ENCODE results near the gene ITGA3. TPM values are rescaled to one million over a fixed set of nuclear protein-coding genes. Genes with fewer than 3 reads are reported as not detected.
A peak's percentile ranks its signal among the peaks of the same experiment; 100 is the strongest.

The ITGA3 gene
- total RNA-seq, 2 donors from 2014 or later = 7.4 to 40.7 TPM

- H3K27ac Mint-ChIP-seq = no peak overlapping the region
- no peak for ATAC-seq
- H3K36me3 Mint-ChIP-seq = peaks cover 7 to 12% of the 10 kb centered on the region in 2 donors
- no peak for DNase-seq (ENCODE audit: low spot score in 2 of 2)
- H3K9me3 Mint-ChIP-seq = peaks cover 0 to 4% of the 10 kb centered on the region in 2 donors
Observed at GRCh38 chr17:50072925-50073324, 17.0 kb downstream of the ITGA3 start.

GRCh38 chr17:50074227-50074626, 18.3 kb downstream of the ITGA3 start:
- no peak for DNase-seq (ENCODE audit: low spot score in 2 of 2)
- Mint-ChIP-seq H3K36me3 (peaks cover 7 to 12% of the 10 kb centered on the region in 2 donors), H3K9me3 (peaks cover 0 to 4% of the 10 kb centered on the region in 2 donors), H3K27ac (peak overlapping the region in 1 of 2 donors; percentile 6)
- no peak for ATAC-seq

DNA sequence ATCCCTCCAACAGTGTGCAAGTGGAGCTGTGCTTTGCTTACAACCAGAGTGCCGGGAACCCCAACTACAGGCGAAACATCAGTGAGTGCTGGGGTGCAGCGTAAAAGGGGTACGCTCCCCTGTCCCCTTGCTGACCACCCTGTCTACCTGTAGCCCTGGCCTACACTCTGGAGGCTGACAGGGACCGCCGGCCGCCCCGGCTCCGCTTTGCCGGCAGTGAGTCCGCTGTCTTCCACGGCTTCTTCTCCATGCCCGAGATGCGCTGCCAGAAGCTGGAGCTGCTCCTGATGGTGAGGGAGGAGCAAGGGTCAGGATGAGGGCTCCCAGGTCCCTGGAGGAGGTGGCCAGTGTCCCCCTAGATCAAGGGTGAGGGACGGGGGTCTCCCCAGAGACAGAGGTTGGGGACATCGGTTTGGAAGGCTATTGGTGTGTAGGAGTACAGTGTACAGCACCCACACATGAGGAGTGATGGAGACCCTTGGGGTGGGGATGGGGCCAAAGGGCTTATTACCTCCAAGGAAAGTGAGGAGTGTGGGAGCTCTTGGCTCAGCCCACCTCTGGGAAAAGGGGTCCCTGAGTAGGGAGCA, 19.6 kb downstream of the ITGA3 start:
- Mint-ChIP-seq H3K27ac (peak overlapping the region in 1 of 2 donors; percentile 17), H3K36me3 (peaks cover 7 to 12% of the 10 kb centered on the region in 2 donors), H3K9me3 (peaks cover 0 to 4% of the 10 kb centered on the region in 2 donors)
- no peak for ATAC-seq
- no peak for DNase-seq (ENCODE audit: low spot score in 2 of 2)

GRCh38 chr17:50076221-50076590, 20.3 kb downstream of the ITGA3 start:
- ATAC-seq = no peak
- peaks cover 0 to 1% of the 10 kb centered on the region in 2 donors for H3K9me3 Mint-ChIP-seq
- peaks cover 3 to 7% of the 10 kb centered on the region in 2 donors for H3K36me3 Mint-ChIP-seq

DNA sequence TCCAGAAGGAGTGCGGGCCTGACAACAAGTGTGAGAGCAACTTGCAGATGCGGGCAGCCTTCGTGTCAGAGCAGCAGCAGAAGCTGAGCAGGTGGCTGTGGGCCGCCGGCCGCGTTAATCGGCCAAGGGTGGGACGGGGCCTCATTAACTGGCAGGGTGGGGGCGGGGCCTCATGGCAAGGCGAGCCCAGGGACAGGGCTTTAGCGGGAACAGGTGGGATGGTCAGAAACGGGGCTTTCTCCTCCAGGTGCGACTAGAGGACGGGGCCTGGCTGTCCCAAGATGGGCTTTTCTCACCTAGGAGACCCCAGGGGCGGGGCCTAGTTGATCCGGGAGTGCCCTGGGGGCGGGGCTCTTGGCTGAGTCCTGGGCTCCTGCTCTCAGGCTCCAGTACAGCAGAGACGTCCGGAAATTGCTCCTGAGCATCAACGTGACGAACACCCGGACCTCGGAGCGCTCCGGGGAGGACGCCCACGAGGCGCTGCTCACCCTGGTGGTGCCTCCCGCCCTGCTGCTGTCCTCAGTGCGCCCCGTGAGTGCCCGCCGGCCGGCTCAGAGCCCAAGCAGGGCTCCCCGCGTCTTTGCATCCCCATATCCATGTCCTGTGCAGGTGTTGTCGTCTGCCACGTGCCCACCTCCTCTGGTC, 20.8 kb downstream of the ITGA3 start:
- ATAC-seq (no peak), DNase-seq (ENCODE audit: low spot score in 2 of 2) (no peak)
- H3K27ac Mint-ChIP-seq = peak overlapping the region in 1 of 2 donors; percentile 81
- H3K9me3 Mint-ChIP-seq = no peaks in the 10 kb centered on the region
- peaks cover 0 to 2% of the 10 kb centered on the region in 2 donors for H3K36me3 Mint-ChIP-seq

More at GRCh38 chr17:50076221-50076590, 20.3 kb downstream of the ITGA3 start:
- DNase-seq (ENCODE audit: low spot score in 2 of 2) = no peak
- no peak overlapping the region for H3K27ac Mint-ChIP-seq

GRCh38 chr17:50078430-50078829, 22.5 kb downstream of the ITGA3 start:
- ATAC-seq (no peak), DNase-seq (ENCODE audit: low spot score in 2 of 2) (no peak)
- no peaks in the 10 kb centered on the region for H3K36me3 Mint-ChIP-seq
- H3K27ac Mint-ChIP-seq = peak overlapping the region in 1 of 2 donors; percentile 61
- no peaks in the 10 kb centered on the region for H3K9me3 Mint-ChIP-seq

GRCh38 chr17:50079334-50080095, 23.6 kb downstream of the ITGA3 start:
- H3K36me3 Mint-ChIP-seq = no peaks in the 10 kb centered on the region
- ATAC-seq (peak in 1 of 2 donors; percentile 31), DNase-seq (ENCODE audit: low spot score in 2 of 2) (no peak)
- no peaks in the 10 kb centered on the region for H3K9me3 Mint-ChIP-seq
- no peak overlapping the region for H3K27ac Mint-ChIP-seq

- DNase-seq (ENCODE audit: low spot score in 2 of 2) (no peak), ATAC-seq (no peak)
- H3K27ac Mint-ChIP-seq = no peak overlapping the region
- H3K36me3 Mint-ChIP-seq = no peaks in the 10 kb centered on the region
- H3K9me3 Mint-ChIP-seq = no peaks in the 10 kb centered on the region
Observed at GRCh38 chr17:50080096-50080480, 24.2 kb downstream of the ITGA3 start.

DNA sequence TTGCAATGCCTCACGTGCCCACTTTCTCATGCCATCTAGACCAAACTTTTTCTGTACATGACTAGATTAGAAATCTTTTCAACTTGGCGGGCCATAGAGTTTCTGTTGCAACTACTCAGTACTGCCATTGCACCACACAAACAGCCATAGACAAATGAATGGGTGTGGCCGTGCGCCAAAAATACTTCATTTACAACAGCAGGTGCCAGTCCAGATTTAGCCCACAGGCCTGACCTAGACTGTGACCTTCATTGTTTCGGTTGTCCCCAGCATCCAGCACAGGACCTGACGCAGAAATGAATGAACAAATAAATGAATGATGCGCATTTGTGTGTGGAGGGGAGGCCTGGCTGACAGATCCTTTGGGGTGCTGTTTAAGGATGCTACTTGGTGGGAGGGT, 24.9 kb downstream of the ITGA3 start:
- ATAC-seq (no peak), DNase-seq (ENCODE audit: low spot score in 2 of 2) (no peak)
- Mint-ChIP-seq H3K27ac (no peak overlapping the region), H3K36me3 (no peaks in the 10 kb centered on the region), H3K9me3 (no peaks in the 10 kb centered on the region)

DNA sequence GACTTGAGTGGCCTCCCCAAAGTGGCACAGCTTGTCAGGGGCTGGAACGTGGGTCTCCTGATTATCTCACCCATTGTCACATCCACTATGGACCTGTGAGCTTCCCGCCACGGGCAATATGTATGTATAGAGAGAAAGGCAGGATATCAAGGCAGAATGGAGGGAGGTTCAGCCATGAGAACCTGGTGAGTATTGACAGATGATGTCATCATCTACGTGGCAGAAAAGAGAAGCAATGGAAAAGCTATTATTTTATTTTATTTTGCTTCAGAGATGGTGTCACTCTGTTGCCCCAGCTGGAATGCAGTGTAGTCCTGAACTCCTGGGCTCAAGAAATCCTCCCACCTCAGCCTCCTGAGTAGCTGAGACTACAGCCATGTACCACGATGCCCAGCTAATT, 25.8 kb downstream of the ITGA3 start:
- H3K27ac Mint-ChIP-seq = no peak overlapping the region
- no peaks in the 10 kb centered on the region for H3K36me3 Mint-ChIP-seq

DNA sequence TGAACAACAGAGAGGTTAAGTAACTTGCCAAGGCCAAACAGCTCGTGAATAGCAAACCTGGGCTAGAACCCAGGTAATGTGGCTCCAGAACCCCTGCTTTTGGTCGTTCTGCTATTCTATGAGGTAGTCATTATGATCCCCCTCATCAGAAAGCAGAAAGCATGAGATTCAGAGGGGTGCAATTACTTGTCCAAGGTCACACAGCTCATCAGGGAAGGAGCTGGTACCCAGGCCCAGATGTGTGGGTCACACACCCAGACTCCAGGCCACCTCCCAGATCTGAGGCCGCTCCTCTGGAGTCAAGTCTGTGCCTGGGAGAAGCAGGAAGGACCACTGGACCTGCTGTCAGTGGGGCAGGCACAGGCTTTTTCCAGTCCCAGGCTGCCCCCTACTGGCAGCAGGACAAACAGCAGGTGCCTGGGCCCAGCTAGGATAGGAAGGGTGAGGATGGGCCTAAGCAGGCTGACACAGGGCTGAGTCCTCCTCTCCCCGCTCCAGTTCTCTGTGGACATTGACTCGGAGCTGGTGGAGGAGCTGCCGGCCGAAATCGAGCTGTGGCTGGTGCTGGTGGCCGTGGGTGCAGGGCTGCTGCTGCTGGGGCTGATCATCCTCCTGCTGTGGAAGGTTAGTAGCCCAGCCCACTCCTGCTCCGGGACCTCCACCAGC, 31.5 kb downstream of the ITGA3 start:
- H3K9me3 Mint-ChIP-seq = no peaks in the 10 kb centered on the region
- no peak overlapping the region for H3K27ac Mint-ChIP-seq
- ATAC-seq (peak; percentile 77 to 85), DNase-seq (ENCODE audit: low spot score in 2 of 2) (peak; percentile 77 to 85)
- no peaks in the 10 kb centered on the region for H3K36me3 Mint-ChIP-seq

More for the DNA sequence above, 25.8 kb downstream of the ITGA3 start:
- H3K9me3 Mint-ChIP-seq = no peaks in the 10 kb centered on the region
- DNase-seq (ENCODE audit: low spot score in 2 of 2) = no peak
- ATAC-seq = no peak

GRCh38 chr17:50087912-50088405, 32.0 kb downstream of the ITGA3 start:
- Mint-ChIP-seq H3K36me3 (no peaks in the 10 kb centered on the region), H3K27ac (no peak overlapping the region), H3K9me3 (no peaks in the 10 kb centered on the region)
- DNase-seq (ENCODE audit: low spot score in 2 of 2) (no peak), ATAC-seq (no peak)

DNA sequence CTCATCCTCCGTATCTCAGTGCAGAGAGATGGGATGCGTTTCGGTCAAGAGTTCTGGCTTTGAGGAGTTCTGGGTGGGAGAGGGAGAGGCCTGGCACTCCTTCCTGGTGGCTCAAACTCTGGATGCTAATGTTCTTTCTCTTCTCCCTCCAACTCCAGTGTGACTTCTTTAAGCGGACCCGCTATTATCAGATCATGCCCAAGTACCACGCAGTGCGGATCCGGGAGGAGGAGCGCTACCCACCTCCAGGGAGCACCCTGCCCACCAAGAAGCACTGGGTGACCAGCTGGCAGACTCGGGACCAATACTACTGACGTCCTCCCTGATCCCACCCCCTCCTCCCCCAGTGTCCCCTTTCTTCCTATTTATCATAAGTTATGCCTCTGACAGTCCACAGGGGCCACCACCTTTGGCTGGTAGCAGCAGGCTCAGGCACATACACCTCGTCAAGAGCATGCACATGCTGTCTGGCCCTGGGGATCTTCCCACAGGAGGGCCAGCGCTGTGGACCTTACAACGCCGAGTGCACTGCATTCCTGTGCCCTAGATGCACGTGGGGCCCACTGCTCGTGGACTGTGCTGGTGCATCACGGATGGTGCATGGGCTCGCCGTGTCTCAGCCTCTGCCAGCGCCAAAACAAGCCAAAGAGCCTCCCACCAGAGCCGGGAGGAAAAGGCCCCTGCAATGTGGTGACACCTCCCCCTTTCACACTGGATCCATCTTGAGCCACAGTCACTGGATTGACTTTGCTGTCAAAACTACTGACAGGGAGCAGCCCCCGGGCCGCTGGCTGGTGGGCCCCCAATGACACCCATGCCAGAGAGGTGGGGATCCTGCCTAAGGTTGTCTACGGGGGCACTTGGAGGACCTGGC, 33.3 kb downstream of the ITGA3 start:
- ATAC-seq (no peak), DNase-seq (ENCODE audit: low spot score in 2 of 2) (no peak)
- Mint-ChIP-seq H3K36me3 (no peaks in the 10 kb centered on the region), H3K27ac (no peak overlapping the region), H3K9me3 (no peaks in the 10 kb centered on the region)

- H3K27ac Mint-ChIP-seq = no peak overlapping the region
- H3K9me3 Mint-ChIP-seq = no peaks in the 10 kb centered on the region
- DNase-seq (ENCODE audit: low spot score in 2 of 2) = no peak
- ATAC-seq = no peak
- peaks cover 0 to under 1% of the 10 kb centered on the region in 2 donors for H3K36me3 Mint-ChIP-seq
Observed at GRCh38 chr17:50090071-50090470, 34.2 kb downstream of the ITGA3 start.

DNA sequence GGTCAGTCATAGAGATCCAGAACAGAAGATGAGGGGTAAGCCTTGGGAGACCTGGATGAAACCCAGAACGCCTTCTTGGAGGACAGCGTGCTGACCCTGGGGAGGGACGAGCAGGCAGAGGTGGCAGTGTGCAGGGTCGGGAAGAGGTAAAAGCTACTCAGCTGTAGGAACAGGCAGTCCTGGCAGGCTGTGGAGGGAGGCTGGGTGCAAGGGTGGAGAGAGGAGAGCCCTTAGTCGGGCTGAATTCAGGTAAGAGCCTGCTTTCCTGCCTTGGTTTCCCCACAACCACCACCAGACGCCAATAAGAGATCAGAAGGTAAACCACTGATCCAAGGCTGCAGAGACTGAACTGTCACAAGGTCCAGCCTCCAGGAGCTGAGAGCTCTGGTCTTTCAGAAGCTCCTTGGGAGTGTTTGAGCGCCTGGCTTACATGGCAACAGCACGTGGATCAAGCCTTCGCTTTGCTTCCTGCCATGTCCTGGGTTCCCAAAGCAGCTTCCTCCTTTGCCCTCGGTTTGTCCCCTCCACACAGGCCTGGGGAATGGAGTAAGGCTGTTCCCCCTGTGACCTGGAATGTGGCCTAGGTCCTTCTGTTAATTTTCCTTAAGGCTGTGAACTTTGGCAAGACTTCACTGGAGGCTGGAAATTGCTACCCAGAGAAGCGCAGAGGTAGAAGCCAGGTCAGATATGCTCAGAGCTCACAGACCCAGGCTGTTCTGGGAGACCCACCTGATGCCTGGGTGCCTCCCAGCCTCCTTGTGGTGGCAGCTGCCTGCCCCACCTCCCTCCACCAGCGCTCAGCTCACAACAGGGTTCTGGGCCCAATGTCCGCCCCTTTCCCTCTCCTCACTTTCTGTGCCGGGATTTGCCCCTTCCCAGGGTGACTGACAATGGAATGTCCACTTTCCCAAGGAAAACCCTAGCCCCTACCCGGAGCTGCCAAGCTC, 35.3 kb downstream of the ITGA3 start:
- ATAC-seq (no peak), DNase-seq (ENCODE audit: low spot score in 2 of 2) (no peak)
- Mint-ChIP-seq H3K27ac (peak overlapping the region in 1 of 2 donors; percentile 31), H3K9me3 (no peaks in the 10 kb centered on the region), H3K36me3 (peaks cover 0 to 5% of the 10 kb centered on the region in 2 donors)

All from activated naive CD4-positive, alpha-beta T cell treated with anti-CD3 and anti-CD28 coated beads, Interleukin-2, amount 50 U/mL, for 72 hours (primary cell).